Stimulated activated CD8-positive, alpha-beta memory T cell treated with anti-CD3 and anti-CD28 coated beads, Interleukin-12 subunit alpha, Interleukin-12 subunit beta, amount 100 ng/mL, for 24 hours (primary cell): ENCODE results near the gene RNF121.

Experiments used
- DNase-seq: peaks from one replicate; pipeline ENCODE4 v3.0.0-alpha.2; 2020; ENCODE audit errors: extremely low read depth

The RNF121 gene

DNA sequence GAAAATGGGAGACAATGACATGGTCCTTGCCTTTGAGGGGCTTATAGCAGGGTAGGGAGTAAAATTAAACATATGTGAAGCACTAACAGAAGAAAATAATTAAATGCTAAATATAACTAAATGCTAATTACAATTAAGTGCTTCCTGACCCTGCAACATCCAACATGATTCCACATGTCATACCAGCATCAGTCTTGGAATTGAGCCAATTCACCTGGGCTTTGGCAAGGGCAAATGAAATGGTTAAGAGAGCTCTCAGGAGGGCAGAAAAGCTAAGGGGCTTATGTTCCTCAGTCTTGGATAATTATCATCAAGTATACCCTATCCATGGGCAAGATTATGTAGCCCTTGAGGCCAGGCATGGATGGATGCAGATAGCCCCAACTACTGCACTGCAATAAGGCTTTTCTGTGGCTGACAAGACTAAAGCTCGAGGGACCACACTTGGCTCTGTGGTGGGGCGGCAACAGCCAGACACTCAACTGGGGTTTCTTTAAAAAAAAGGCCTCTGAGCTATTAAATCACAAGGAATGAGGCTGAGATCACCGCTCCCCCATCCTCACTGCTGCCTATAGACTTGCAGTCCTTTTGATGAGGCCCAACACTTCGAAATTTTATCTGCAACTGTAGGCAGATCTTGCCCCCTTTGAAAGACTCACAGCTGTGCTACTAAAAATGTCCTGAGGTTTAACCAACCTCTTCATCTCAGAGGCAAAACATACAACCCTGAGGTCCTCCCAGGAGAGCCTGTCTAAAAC lies 108.9 kb downstream of the RNF121 start:
- DNase-seq = no peak

- no peak for DNase-seq
Observed at GRCh38 chr11:72038491-72038890, 109.6 kb downstream of the RNF121 start.

GRCh38 chr11:72039031-72039855 lies 110.4 kb downstream of the RNF121 start:
- no peak for DNase-seq

DNA sequence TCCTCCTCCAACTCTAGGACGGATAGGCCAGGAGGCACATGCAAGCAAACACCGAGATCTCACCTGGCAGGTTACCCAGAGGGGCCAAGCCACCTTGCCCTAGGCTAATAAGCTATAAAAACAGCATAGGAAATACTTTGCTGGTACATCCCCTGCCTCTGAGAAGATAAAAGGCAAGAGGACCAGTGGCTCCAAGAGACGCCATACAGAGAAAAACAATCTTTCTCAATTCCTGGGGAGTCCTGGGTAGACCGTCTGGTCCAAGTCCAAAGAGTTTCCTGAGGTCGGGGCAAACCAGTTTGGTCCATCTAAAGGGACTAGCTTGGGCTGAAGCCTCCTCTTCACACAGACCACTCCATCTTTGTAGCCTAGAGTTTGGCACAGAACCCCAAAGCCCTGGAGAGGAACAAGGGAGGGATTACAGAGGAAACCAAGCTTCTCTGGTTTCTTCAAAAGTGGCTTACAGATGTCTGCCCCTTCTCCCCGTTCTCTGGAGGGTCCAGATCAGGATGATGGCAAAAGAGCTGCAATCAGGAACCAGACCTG lies 111.1 kb downstream of the RNF121 start:
- DNase-seq = no peak

GRCh38 chr11:72040491-72041363 lies 111.9 kb downstream of the RNF121 start:
- peak; percentile 45 for DNase-seq

DNA sequence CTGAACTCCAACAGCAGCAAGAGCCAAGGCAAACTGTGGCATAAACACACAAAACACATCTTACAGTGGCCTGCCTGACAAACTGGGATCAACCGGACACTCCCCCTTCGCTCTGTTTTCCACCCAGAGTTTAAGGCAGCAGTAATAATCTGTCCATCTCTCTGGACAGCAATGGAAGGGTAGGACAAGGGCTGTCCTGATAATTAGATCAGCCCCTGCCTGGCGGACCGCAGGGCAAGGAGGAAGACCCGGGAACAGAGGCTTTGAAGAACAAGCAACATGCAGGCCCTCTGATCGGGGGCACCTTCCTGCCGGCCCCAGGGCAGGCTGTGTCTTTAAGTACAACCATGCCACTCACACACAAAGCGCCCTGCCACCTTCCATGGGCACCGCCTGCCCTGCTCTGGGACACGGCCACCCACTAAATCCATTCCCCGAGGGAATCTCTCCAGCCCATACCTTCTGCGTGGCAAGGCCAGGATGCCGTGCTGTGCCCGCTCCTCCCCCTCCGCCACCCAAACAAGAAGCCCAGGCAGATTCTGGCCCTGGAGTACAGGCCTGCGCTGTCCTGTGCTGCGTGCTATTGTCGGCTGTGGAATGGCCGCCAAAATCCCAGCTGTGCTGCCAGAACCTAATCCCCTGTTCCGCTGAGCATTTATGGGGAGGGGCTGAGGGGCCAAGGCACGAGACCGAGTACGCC lies 112.7 kb downstream of the RNF121 start:
- no peak for DNase-seq

GRCh38 chr11:72042064-72042745 lies 113.4 kb downstream of the RNF121 start:
- DNase-seq = no peak

GRCh38 chr11:72045849-72046248 lies 117.0 kb downstream of the RNF121 start:
- DNase-seq = no peak
